Measurements from ENCODE around the gene NCOA5.

DNA sequence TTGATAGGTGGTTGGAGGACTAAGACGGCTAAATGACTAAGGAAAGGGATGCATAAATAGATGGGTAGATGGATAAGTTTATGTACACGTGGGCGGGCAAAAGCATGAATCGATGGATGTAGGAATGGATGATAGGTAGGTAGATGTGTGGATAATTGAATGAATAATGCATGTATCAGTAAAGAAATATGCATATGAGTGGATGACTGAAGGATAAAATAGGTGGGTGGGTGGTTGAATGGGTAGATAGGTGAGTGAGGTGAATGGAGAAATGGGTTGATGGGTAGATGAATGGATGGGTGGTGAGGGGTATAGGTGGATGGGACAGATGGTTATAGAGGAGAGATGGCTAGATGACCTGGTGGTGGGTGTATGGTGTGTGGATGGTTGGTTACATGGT, 40.6 kb downstream of the NCOA5 start:
- TF ChIP-seq, protein P1, sequence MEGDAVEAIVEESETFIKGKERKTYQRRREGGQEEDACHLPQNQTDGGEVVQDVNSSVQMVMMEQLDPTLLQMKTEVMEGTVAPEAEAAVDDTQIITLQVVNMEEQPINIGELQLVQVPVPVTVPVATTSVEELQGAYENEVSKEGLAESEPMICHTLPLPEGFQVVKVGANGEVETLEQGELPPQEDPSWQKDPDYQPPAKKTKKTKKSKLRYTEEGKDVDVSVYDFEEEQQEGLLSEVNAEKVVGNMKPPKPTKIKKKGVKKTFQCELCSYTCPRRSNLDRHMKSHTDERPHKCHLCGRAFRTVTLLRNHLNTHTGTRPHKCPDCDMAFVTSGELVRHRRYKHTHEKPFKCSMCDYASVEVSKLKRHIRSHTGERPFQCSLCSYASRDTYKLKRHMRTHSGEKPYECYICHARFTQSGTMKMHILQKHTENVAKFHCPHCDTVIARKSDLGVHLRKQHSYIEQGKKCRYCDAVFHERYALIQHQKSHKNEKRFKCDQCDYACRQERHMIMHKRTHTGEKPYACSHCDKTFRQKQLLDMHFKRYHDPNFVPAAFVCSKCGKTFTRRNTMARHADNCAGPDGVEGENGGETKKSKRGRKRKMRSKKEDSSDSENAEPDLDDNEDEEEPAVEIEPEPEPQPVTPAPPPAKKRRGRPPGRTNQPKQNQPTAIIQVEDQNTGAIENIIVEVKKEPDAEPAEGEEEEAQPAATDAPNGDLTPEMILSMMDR (IDR thresholded peaks at IDR 0.05) = no peak
- TF ChIP-seq ZFX (IDR thresholded peaks at IDR 0.05; ENCODE audit: borderline replicate concordance) = no peak
